ENCODE data around the gene SPSB2.
A peak's percentile ranks its signal among the peaks of the same experiment; 100 is the strongest.

The SPSB2 gene

GRCh38 chr12:6829536-6830220, 43.4 kb downstream of the SPSB2 start:
- no peak for DNase-seq

- DNase-seq, result peak; percentile 55
Measured at GRCh38 chr12:6828781-6829535, 44.1 kb downstream of the SPSB2 start.

GRCh38 chr12:6827982-6828780, 44.9 kb downstream of the SPSB2 start, which contains the start of gene P3H3:
Gene P3H3, plus strand, starts transcription at chr12:6828407. Its CDS starts 34 bp downstream, at chr12:6828441.
- DNase-seq, result no peak

GRCh38 chr12:6827437-6827911, 45.6 kb downstream of the SPSB2 start:
- peak; percentile 48 for DNase-seq

- DNase-seq, result no peak
Measured at GRCh38 chr12:6826734-6827436, 46.2 kb downstream of the SPSB2 start.

- DNase-seq, result no peak
Measured at GRCh38 chr12:6826125-6826733, 46.9 kb downstream of the SPSB2 start.

- DNase-seq, result peak; percentile 80
Measured at GRCh38 chr12:6825398-6826124, 47.5 kb downstream of the SPSB2 start.

- DNase-seq, result no peak
Measured at GRCh38 chr12:6824901-6825381, 48.2 kb downstream of the SPSB2 start.

- no peak for DNase-seq
Measured at GRCh38 chr12:6824085-6824775, 48.9 kb downstream of the SPSB2 start.

GRCh38 chr12:6823182-6824084, 49.7 kb downstream of the SPSB2 start:
- no peak for DNase-seq

- no peak for DNase-seq
Measured at GRCh38 chr12:6822426-6823135, 50.5 kb downstream of the SPSB2 start.

- no peak for DNase-seq
Measured at GRCh38 chr12:6821591-6822425, 51.3 kb downstream of the SPSB2 start, which contains the start of gene GPR162. Gene GPR162, plus strand, starts transcription at chr12:6821821. Its CDS starts 2,078 bp downstream, at chr12:6823899.
